Measurements from ENCODE around the gene OR10K2.
"Not testable (repeated sequence)": the region's sequence is repeated elsewhere in the genome, so short reads cannot be mapped to it uniquely, and the experiment has no call there.

Gene OR10K2, protein sequence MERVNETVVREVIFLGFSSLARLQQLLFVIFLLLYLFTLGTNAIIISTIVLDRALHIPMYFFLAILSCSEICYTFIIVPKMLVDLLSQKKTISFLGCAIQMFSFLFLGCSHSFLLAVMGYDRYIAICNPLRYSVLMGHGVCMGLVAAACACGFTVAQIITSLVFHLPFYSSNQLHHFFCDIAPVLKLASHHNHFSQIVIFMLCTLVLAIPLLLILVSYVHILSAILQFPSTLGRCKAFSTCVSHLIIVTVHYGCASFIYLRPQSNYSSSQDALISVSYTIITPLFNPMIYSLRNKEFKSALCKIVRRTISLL

DNA sequence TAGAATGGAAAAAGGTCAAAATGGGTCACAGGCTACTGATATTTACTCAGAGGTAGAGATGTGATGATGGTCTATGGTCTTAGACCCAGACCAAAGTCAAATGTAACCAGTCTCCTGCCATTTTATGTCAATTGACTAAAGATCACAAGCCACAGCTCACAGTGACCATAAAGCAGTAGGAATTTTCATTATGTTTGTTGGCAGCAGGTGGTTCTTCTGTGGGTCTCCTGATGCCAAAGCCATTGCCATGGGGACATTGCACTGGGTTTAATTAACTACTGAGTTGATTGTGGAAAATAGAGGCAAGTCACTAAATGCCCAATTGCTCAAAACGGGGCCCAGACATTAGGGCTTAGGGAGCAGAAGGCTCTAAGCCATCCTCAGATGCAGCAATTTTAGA is at the start of gene OR10K2:
Gene OR10K2 (minus strand): TSS at position 101 of the 400 bp plus-strand sequence. CDS start 5,371 bp downstream, outside the sequence.
- no peak for DNase-seq (ENCODE audit: low read depth)

- no peak for DNase-seq (ENCODE audit: low read depth)
These were observed 45.9 kb upstream of the OR10K2 start, which contains the start of gene OR10R2 for GRCh38 chr1:158471920-158472319. Gene OR10R2, plus strand, starts transcription at chr1:158472220. Its CDS starts 106 bp downstream, at chr1:158472326.

- DNase-seq (ENCODE audit: low read depth): no peak
These were observed 35.5 kb upstream of the OR10K2 start, which contains the start of gene OR10K1 for GRCh38 chr1:158461534-158461933. Gene OR10K1, plus strand, starts transcription at chr1:158461834. Its CDS starts 3,728 bp downstream, at chr1:158465562.

DNA sequence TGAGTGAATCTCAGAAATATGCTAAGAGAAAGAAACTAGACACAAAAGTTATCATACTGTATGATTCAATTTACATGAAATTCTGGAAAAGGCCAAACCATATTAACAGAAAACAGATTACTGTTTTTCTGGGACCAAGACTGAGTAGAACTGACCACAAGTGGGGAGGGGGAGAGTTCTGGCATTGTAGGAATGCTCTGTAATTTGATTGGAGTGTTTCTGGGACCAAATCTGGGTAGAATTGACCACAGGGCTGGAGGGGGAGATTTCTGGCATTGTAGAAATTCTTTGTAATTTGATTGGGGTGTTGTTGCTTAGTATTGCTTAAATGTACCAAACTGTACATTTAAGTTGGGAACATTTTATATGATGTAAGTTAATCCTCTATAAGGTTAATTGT is 32.2 kb upstream of the OR10K2 start:
- no peak for DNase-seq (ENCODE audit: low read depth)

DNA sequence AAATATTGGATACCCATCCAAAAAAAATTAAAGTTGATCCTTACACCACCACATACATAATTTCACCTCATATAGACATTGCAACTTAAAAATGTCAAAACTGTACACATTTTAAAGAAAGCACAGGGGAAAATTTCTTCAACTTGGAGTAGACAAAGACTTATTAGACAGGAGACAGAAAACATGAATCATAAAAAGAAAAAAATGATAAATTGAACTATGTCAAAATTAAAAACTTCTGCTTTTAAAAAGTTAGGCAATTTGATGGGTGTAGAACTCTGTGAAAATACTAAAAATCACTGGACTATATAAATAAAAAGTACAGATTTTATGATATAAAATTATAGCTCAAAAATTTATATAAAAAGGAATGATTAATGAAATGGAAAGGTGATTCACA is 31.2 kb upstream of the OR10K2 start:
- no peak for DNase-seq (ENCODE audit: low read depth)

DNA sequence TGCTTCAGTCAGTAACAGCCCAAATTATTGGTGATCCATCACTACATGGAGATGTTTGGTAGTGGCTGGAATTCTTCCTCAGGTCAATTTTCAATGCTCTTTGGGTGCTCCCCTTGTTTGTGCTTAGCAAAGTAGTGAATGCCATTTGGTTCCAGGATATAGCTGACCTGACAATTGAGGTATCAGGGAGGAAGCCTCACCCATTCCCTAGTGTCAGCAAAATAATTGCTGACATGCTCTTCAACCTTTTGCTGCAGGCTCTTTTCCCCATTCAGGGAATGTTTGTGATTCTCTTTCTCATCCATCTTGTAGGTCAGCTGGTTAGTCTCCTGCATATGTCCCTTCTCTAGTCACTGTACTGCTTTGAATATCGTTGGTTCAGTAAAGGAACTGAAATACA is 28.5 kb upstream of the OR10K2 start:
- DNase-seq (ENCODE audit: low read depth): no peak

DNA sequence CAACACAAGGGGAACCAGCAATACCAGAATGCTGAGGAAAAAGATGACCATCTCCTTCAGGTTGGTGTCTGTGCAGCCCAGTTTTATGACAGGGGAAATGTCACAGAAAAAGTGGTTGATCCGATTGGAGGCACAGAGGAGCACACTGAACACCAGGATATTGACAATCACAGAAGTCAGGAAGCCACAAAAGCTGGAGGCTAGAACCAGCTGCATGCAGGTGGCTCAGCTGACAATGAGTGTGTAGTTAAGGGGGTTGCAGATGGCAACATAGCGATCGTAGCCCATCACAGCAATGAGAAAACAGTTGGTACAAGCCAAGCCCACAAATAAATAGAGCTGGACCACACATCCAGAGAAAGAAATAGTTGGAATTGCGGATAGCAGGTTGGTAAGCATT is 19.3 kb upstream of the OR10K2 start:
- DNase-seq (ENCODE audit: low read depth): no peak

- no peak for DNase-seq (ENCODE audit: low read depth)
These were observed 8.7 kb upstream of the OR10K2 start for GRCh38 chr1:158434741-158435140.

GRCh38 chr1:158430163-158430562 is 4.1 kb upstream of the OR10K2 start:
- DNase-seq (ENCODE audit: low read depth): not testable (repeated sequence)

GRCh38 chr1:158425027-158425426 is 1.0 kb downstream of the OR10K2 start:
- DNase-seq (ENCODE audit: low read depth): no peak

DNA sequence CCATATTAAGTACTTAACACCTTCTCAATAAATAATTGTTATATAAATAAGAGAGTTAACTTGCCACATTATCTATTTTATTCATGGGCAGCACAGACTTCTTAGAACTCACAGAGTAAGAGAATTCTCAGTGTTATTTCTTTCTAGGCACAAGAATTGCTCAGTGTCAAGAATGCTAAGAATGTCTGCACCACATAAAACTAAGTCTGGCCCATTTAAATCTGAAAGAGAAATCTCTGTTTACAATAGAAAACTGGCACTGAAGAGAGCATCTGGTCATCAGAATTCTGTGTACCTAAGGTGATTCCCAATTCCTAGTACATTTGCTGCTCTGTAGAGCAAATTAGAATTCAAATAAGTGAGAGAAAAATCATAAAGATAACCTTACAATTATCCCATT is 3.8 kb downstream of the OR10K2 start:
- no peak for DNase-seq (ENCODE audit: low read depth)

- DNase-seq (ENCODE audit: low read depth): no peak
These were observed 8.5 kb downstream of the OR10K2 start for GRCh38 chr1:158417586-158417985.

GRCh38 chr1:158414651-158415345 is 11.2 kb downstream of the OR10K2 start:
- no peak for DNase-seq (ENCODE audit: low read depth)

DNA sequence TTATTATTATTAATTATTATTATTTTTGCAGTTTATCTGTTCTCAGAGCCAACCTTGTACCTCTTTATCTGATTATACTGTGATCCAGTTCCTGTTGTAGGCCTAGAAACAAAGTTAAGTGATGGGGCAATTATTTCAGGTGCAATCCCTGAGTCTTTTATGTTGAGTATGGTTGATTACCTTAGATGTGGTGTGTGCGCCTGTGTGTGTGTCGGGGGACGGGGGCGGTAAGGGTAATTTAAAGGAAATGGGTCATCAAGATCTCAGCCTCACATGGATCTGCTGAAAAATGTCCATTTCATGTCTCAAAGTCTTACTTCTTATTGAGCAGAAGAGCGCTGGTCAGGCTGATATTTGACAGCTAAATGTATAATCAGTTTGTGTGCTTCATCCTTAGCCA is 18.9 kb downstream of the OR10K2 start:
- no peak for DNase-seq (ENCODE audit: low read depth)

GRCh38 chr1:158400871-158401270 is 25.2 kb downstream of the OR10K2 start:
- no peak for DNase-seq (ENCODE audit: low read depth)

- DNase-seq (ENCODE audit: low read depth): no peak
These were observed 27.1 kb downstream of the OR10K2 start, which contains the start of gene OR10T2 for GRCh38 chr1:158398818-158399514. Gene OR10T2, minus strand, starts transcription at chr1:158399466. Its CDS starts 0 bp downstream, at chr1:158399466.

GRCh38 chr1:158396646-158397045 is 29.4 kb downstream of the OR10K2 start:
- no peak for DNase-seq (ENCODE audit: low read depth)

DNA sequence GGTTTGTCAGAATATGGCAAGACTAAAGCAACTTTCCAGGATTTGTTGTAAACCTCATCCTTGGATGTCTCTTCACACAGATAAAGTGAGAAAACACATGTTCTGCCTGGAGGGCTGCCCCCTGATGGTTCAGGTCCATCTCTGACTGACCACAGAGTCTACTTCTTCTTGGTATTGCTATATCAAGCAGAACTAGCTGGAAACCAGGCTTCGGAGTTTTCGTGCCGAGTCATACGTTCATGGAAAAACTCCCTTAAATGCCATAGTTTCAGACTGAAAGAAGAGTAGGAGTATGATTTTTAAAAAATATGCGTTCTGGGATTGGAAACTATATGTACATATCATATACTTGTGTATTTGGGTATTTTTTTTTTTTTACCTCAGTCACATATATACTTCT is 32.6 kb downstream of the OR10K2 start:
- no peak for DNase-seq (ENCODE audit: low read depth)

DNA sequence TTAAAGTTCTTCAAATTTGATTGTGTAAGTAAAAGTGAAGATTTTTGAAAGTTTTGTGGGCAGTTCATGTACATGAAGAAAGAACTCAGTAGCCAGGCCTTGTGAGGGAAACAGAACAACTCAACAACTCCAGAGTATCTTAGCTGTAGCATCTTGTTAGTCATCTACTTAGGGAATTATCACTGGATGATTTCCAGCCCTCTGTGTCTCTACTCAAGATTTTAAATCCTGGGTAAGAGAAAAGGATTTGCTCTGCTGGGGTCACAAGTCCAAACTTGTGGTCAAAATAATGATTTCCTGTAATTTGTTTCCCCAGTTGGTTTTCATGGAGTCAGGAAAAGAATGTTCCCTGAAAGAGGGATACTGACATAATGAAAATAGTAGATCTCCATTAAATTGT is 34.9 kb downstream of the OR10K2 start:
- DNase-seq (ENCODE audit: low read depth): no peak

DNA sequence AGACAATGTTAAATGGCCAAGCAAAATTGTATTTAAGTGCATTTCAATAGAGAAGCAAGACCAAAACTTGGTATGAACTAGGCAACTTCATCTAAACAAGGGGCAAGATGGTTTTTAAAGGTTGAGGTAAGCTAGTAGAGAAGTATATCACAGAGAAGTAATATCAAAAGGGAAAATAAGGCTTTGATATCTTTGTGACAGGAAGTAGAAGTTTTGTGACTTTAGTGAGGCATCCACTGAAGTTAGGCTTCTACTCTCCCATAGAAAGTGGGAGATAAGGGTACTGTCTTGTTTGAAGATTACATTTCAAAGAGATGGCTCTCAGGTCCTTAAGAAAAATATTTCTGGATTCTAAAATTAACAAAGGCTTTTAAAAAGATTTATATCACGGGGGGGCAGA is 35.7 kb downstream of the OR10K2 start:
- no peak for DNase-seq (ENCODE audit: low read depth)

DNA sequence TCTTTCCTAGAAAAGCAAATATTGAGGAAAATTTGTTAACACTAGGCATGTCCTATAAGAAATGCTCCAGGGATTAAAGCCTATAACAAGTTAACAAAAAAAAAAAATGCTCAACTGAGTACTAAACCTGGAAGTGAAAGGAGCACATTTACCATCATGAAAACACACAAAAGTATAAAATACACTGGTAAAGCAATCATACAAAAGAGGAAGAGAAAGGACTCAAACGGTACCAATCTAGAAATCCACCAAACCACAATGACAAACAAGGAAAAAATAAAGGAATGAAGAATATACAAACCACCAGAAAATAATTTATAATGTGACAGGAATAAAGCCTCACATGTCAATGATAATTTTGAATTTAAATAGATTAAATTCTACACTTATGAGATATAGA is 51.2 kb downstream of the OR10K2 start:
- DNase-seq (ENCODE audit: low read depth): no peak

GRCh38 chr1:158374101-158374500 is 51.9 kb downstream of the OR10K2 start:
- DNase-seq (ENCODE audit: low read depth): not testable (repeated sequence)
